ENCODE data around the gene RANBP1. TPM values are rescaled to one million over a fixed set of nuclear protein-coding genes. Genes with fewer than 3 reads are reported as not detected.

RANBP1 gene
- total RNA-seq, 2 experiments from 2014 or later: 318 to 345 TPM

- Mint-ChIP-seq H3K4me1 (peaks cover 17% of the 10 kb centered on the region), H3K4me3 (no peak overlapping the region), H3K27ac (no peak overlapping the region), H3K27me3 (no peaks in the 10 kb centered on the region), H3K36me3 (peaks cover 24% of the 10 kb centered on the region), H3K9me3 (ENCODE audit: low read depth) (no peaks in the 10 kb centered on the region)
- DNase-seq (no peak), ATAC-seq (no peak)
- CTCF ChIA-PET: no interaction called here
These were observed 10.6 kb downstream of the RANBP1 start for GRCh38 chr22:20126284-20127029.

GRCh38 chr22:20127318-20127868 lies 11.5 kb downstream of the RANBP1 start:
- DNase-seq (no peak), ATAC-seq (no peak)
- no peak overlapping the region for H3K4me3 Mint-ChIP-seq
- CTCF ChIA-PET: no interaction called here
- H3K27me3 Mint-ChIP-seq: no peaks in the 10 kb centered on the region
- H3K36me3 Mint-ChIP-seq: peaks cover 16% of the 10 kb centered on the region
- H3K4me1 Mint-ChIP-seq: peaks cover 9% of the 10 kb centered on the region
- no peak overlapping the region for H3K27ac Mint-ChIP-seq
- H3K9me3 Mint-ChIP-seq (ENCODE audit: low read depth): no peaks in the 10 kb centered on the region

GRCh38 chr22:20127869-20128618 lies 12.1 kb downstream of the RANBP1 start:
- Mint-ChIP-seq H3K36me3 (peaks cover 15% of the 10 kb centered on the region), H3K27me3 (no peaks in the 10 kb centered on the region), H3K9me3 (ENCODE audit: low read depth) (no peaks in the 10 kb centered on the region), H3K4me3 (no peak overlapping the region), H3K27ac (no peak overlapping the region), H3K4me1 (peaks cover 15% of the 10 kb centered on the region)
- DNase-seq (no peak), ATAC-seq (no peak)
- CTCF ChIA-PET: interaction anchor here (0.9 to 3.9 kb wide), 6 partner anchors 8 to 157 kb away, joined by 3 to 28 read pairs (median 8); no protein-coding TSS in a partner anchor

GRCh38 chr22:20128619-20128901 lies 12.7 kb downstream of the RANBP1 start:
- Mint-ChIP-seq H3K27ac (peak overlapping the region; percentile 3), H3K4me1 (peaks cover 19% of the 10 kb centered on the region), H3K4me3 (no peak overlapping the region), H3K36me3 (peaks cover 15% of the 10 kb centered on the region), H3K9me3 (ENCODE audit: low read depth) (no peaks in the 10 kb centered on the region), H3K27me3 (no peaks in the 10 kb centered on the region)
- no peak for ATAC-seq
- no peak for DNase-seq
- CTCF ChIA-PET: interaction anchor here (0.7 to 3.9 kb wide), 14 partner anchors 9 to 175 kb away, joined by 3 to 28 read pairs (median 5); partner anchors contain the start of genes TANGO2 and TRMT2A

- CTCF ChIA-PET: interaction anchor here (0.6 to 3.9 kb wide), 18 partner anchors 9 to 175 kb away, joined by 3 to 28 read pairs (median 4); partner anchors contain the start of genes TANGO2 and TRMT2A
- H3K27me3 Mint-ChIP-seq: no peaks in the 10 kb centered on the region
- H3K9me3 Mint-ChIP-seq (ENCODE audit: low read depth): no peaks in the 10 kb centered on the region
- peak overlapping the region; percentile 3 for H3K27ac Mint-ChIP-seq
- peaks cover 15% of the 10 kb centered on the region for H3K36me3 Mint-ChIP-seq
- peak overlapping the region; percentile 35 for H3K4me3 Mint-ChIP-seq
- H3K4me1 Mint-ChIP-seq: peaks cover 21% of the 10 kb centered on the region
- peak; percentile 38 for ATAC-seq
- DNase-seq: peak; percentile 77
These were observed 13.2 kb downstream of the RANBP1 start for GRCh38 chr22:20128902-20129746.

- CTCF ChIA-PET: interaction anchor here (0.6 to 3.9 kb wide), 15 partner anchors 9 to 176 kb away, joined by 3 to 28 read pairs (median 5); partner anchors contain the start of genes TANGO2 and TRMT2A
- H3K36me3 Mint-ChIP-seq: peaks cover 15% of the 10 kb centered on the region
- H3K27ac Mint-ChIP-seq: peak overlapping the region; percentile 3
- no peak overlapping the region for H3K4me3 Mint-ChIP-seq
- H3K9me3 Mint-ChIP-seq (ENCODE audit: low read depth): no peaks in the 10 kb centered on the region
- H3K4me1 Mint-ChIP-seq: peaks cover 21% of the 10 kb centered on the region
- no peaks in the 10 kb centered on the region for H3K27me3 Mint-ChIP-seq
- no peak for ATAC-seq
- no peak for DNase-seq
These were observed 13.8 kb downstream of the RANBP1 start for GRCh38 chr22:20129747-20130014.

GRCh38 chr22:20130319-20130718 lies 14.4 kb downstream of the RANBP1 start:
- peaks cover 15% of the 10 kb centered on the region for H3K36me3 Mint-ChIP-seq
- CTCF ChIA-PET: interaction anchor here (0.9 to 3.9 kb wide), 8 partner anchors 8 to 176 kb away, joined by 3 to 28 read pairs (median 4); no protein-coding TSS in a partner anchor
- H3K27ac Mint-ChIP-seq: no peak overlapping the region
- ATAC-seq (no peak), DNase-seq (no peak)
- H3K4me1 Mint-ChIP-seq: peaks cover 21% of the 10 kb centered on the region
- no peaks in the 10 kb centered on the region for H3K27me3 Mint-ChIP-seq
- peak overlapping the region; percentile 19 for H3K4me3 Mint-ChIP-seq
- H3K9me3 Mint-ChIP-seq (ENCODE audit: low read depth): no peaks in the 10 kb centered on the region

GRCh38 chr22:20130731-20131596 lies 15.1 kb downstream of the RANBP1 start:
- Mint-ChIP-seq H3K27me3 (no peaks in the 10 kb centered on the region), H3K27ac (no peak overlapping the region), H3K4me1 (peaks cover 21% of the 10 kb centered on the region), H3K36me3 (peaks cover 10% of the 10 kb centered on the region), H3K4me3 (no peak overlapping the region), H3K9me3 (ENCODE audit: low read depth) (no peaks in the 10 kb centered on the region)
- DNase-seq (peak; percentile 76), ATAC-seq (peak; percentile 68)
- CTCF ChIA-PET: interaction anchor here (0.9 to 3.9 kb wide), 4 partner anchors 35 to 167 kb away, joined by 3 to 28 read pairs (median 3); no protein-coding TSS in a partner anchor

- H3K36me3 Mint-ChIP-seq: peaks cover 7% of the 10 kb centered on the region
- no peak for DNase-seq
- no peak within 1 kb of the TSS for H3K27ac Mint-ChIP-seq
- ATAC-seq: peak; percentile 68
- H3K4me3 Mint-ChIP-seq: peak within 1 kb of the TSS; percentile 55
- H3K27me3 Mint-ChIP-seq: no peaks in the 10 kb centered on the region
- CTCF ChIA-PET: interaction anchor here (1.2 to 3.9 kb wide), 2 partner anchors 36 to 161 kb away, joined by 3 to 28 read pairs; no protein-coding TSS in a partner anchor
- H3K4me1 Mint-ChIP-seq: peaks cover 23% of the 10 kb centered on the region
- no peaks in the 10 kb centered on the region for H3K9me3 Mint-ChIP-seq (ENCODE audit: low read depth)
These were observed 15.6 kb downstream of the RANBP1 start, which contains the start of gene ZDHHC8 for GRCh38 chr22:20131597-20131858. Gene ZDHHC8, plus strand, starts transcription at chr22:20131804. Its CDS starts 144 bp downstream, at chr22:20131948.

GRCh38 chr22:20131859-20132685 lies 16.2 kb downstream of the RANBP1 start:
- CTCF ChIA-PET: no interaction called here
- Mint-ChIP-seq H3K4me1 (peaks cover 23% of the 10 kb centered on the region), H3K4me3 (peak overlapping the region; percentile 55), H3K27ac (no peak overlapping the region), H3K27me3 (no peaks in the 10 kb centered on the region), H3K9me3 (ENCODE audit: low read depth) (no peaks in the 10 kb centered on the region), H3K36me3 (peaks cover 5% of the 10 kb centered on the region)
- ATAC-seq: peak; percentile 10
- no peak for DNase-seq

GRCh38 chr22:20132686-20133246 lies 16.9 kb downstream of the RANBP1 start:
- Mint-ChIP-seq H3K4me1 (peaks cover 24% of the 10 kb centered on the region), H3K27me3 (no peaks in the 10 kb centered on the region), H3K4me3 (peak overlapping the region; percentile 55), H3K9me3 (ENCODE audit: low read depth) (no peaks in the 10 kb centered on the region), H3K36me3 (no peaks in the 10 kb centered on the region), H3K27ac (no peak overlapping the region)
- CTCF ChIA-PET: no interaction called here
- ATAC-seq: no peak
- no peak for DNase-seq

All from activated CD8-positive, alpha-beta memory T cell treated with anti-CD3 and anti-CD28 coated beads, Interleukin-2, amount 10 ng/mL, durations not matched to agents 7 days and 5 days (primary cell).